Hematopoietic multipotent progenitor cell treated with erythropoietin and hydrocortisone succinate and interleukin-3 and kit ligand, for 17 days (in vitro differentiated cells): ENCODE data around the gene IQCC.
"Not testable (repeated sequence)": the region's sequence is repeated elsewhere in the genome, so short reads cannot be mapped to it uniquely, and the experiment has no call there.

ENCODE experiments used
- DNase-seq: peaks from one replicate; pipeline ENCODE4 v3.0.0-alpha.2; 2015; ENCODE audit warnings: low spot score

Gene IQCC

DNA sequence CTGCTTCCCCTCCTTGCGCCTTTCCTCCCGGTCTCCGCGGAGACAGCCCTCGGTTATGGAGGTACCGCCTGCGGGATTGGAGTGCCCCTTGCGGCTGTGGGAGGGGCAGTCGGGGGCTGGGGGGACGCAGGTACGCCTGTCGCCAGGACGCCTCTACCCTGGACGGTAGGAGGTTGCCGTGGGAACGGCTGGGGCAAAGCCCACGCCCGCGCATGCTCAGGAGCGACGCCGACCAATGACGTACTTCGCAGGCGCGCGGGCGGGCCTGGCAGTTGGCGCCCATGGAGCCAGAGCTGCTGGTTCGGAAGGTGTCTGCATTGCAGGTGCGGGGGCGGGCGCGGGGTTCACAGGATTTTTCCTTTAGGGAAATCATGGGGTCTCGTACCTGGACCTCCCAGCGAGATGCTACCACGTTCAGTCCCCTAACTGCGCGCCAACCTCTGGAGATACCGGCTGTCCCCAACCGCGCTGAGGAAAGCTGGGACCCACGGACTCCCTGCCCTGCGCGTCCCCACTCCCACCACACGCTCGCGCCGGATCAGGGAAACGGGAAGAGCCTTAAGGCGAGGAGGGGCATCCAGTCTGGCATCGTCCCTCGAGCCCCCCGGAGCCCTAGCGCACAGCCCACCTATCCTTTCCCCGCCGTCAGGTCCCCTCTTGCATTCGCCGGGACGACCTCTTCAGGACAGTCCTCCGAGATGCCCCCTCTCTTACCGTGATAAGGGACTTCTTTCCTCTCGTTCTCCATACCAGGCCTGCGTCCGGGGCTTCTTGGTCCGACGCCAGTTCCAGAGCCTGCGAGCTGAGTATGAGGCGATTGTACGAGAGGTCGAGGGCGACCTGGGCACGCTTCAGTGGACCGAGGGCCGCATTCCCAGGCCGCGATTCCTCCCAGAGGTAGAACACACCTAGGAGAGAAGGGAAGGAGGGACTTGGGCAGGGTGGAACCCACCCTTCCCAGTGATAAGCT, at the start of gene IQCC:
TSS of gene IQCC (plus strand) at position 271 of the 970 bp plus-strand sequence. CDS start at position 282, 11 bp downstream.
- DNase-seq: peak; percentile 84

DNA sequence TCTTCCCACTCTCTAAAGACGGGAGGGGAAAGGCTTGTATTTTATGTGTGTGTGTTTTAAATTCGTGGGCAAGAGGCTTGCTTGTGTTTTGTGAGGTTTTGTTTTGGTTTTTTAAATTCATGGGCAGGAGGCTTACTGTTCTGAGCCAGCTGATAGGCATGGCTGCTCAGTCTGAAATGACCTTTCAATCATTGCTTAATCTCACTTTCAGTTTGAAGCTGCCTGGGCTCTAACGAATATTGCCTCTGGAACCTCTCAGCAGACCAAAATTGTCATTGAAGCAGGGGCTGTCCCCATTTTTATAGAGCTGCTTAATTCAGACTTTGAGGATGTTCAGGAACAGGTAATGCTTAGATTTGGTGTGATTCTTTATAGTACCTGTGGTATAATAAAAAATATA, 46.3 kb upstream of the IQCC start:
- DNase-seq: no peak

DNA sequence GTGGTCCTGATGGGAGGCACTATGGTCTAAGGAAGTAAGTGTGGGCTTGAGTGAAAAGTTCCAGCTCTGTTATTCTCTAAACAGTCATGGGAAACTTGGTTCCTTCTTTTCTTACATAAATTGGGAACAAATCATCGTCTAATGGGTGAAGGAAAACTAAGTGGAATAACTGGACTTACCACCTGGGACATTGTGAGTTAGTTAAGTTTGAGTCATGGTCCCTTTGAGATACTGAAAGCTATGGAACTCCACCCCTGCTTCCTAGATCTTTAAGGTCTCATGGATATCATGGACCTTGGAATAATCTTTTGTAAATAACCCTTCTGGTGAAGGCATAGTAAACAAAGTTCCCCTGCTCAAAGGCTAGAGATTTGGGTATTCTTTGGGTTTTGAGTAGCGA, 42.1 kb upstream of the IQCC start:
- no peak for DNase-seq

- not testable (repeated sequence) for DNase-seq
Measured at GRCh38 chr1:32165633-32166032, 39.8 kb upstream of the IQCC start.

- DNase-seq: no peak
Measured at GRCh38 chr1:32170991-32171390, 34.5 kb upstream of the IQCC start.

DNA sequence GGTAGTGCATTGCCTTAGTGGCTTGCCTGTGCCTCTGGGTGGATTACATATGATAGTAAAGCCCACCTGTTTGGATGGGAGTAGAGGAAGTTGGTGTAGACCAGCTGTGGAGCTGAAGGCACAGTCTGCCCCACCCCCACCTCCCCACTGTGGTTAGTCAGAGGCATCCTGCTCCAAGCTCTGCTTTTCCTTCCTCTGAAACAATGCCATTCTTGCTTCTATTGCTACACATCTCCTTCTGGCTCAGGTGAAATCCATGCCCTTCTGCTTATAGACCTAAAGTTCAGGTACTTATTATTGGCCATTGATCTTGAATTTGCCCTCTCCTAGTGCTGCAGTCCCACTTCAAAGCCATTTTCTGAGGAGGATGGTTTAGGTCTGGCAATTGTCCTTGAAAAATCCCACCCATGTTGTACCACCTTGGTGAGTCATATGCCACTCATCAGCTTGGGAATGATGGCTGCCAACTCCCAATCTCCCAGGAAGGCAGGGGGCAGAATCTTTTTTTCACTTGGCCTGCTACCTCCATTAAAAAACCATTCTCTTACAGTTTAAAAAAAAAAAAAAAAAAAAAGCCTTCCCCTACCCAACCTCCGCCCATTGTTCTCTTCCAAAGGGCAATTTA, 32.7 kb upstream of the IQCC start:
- DNase-seq: no peak

GRCh38 chr1:32178380-32179192, 26.9 kb upstream of the IQCC start:
- no peak for DNase-seq

GRCh38 chr1:32179193-32179442, 26.4 kb upstream of the IQCC start:
- DNase-seq: no peak

DNA sequence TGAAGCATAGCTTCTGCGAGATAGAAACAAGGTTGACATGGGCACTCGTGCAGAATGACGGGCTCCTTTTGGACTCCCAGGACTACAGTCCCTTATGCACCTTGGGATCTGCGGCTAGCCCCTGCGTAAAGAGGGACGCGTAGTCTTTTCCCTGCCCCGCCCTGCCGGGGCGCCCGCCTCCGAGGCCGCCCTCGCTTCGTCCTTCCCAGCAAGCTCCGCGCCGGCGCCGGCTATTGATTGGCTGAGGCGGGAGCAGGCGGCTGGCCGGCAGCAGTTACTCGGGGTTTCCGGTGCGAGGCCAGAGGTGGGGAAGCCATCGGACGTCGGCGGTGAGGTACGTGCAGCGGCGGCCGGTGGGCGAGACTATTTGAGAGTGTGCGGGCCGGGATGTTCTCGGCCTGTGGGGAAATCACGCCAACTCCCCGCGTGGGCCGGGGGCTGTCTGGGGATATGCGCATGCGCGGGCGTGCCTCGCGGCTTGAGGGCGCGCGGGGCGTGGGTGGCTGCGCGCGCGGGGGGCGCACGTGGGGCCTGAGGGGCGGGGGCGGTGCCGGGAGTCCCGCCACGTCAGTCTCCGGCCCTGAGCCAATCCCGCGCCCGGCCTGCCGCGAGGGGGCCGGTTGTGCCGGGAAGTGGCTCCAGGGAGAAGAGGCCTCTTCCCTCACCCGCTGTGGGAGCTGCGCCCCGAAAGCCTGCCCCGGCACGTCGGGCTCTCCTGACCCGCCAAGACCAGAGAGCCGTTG, 25.9 kb upstream of the IQCC start, which contains the start of gene TXLNA:
TSS of gene TXLNA (plus strand) at position 233 of the 743 bp plus-strand sequence. CDS start 671 bp downstream, outside the sequence.
- DNase-seq: peak; percentile 84

- peak; percentile 22 for DNase-seq
Measured at GRCh38 chr1:32180186-32181060, 25.0 kb upstream of the IQCC start.

DNA sequence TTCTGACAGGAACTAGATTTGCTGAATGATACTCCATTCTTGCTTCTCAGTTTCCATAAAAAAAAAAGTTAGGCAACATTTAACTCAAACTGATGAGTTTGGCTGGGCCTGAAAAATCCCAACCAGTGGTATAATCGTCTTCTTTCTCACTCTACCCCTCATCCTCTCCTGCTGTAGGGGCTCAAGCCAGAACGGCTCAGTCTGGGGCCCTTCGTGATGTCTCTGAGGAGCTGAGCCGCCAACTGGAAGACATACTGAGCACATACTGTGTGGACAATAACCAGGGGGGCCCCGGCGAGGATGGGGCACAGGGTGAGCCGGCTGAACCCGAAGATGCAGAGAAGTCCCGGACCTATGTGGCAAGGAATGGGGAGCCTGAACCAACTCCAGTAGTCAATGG, 24.4 kb upstream of the IQCC start:
- DNase-seq: no peak

GRCh38 chr1:32181563-32181962, 23.9 kb upstream of the IQCC start:
- no peak for DNase-seq

DNA sequence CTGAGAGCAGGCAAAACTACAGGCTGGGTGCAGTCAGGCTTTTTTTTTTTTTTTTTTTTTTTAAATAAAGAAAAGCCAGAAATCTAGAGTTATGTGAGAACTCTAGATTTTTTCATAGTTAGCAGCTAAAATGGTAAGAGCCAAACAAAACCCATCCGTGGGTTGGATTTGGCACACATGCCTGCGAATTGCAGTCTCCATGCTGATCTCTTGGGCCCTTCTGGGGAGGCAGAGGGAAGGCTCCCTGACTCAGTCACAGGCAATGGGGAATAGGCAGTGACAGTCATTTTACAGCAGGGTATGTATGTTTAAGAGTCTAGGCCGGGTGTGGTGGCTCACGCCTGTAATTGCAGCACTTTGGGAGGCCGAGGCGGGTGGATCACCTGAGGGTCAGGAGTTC, 23.4 kb upstream of the IQCC start:
- DNase-seq: no peak

GRCh38 chr1:32184650-32185049, 20.8 kb upstream of the IQCC start:
- no peak for DNase-seq

- DNase-seq: no peak
Measured at GRCh38 chr1:32186077-32186476, 19.4 kb upstream of the IQCC start.

- no peak for DNase-seq
Measured at GRCh38 chr1:32186491-32186890, 19.0 kb upstream of the IQCC start.

DNA sequence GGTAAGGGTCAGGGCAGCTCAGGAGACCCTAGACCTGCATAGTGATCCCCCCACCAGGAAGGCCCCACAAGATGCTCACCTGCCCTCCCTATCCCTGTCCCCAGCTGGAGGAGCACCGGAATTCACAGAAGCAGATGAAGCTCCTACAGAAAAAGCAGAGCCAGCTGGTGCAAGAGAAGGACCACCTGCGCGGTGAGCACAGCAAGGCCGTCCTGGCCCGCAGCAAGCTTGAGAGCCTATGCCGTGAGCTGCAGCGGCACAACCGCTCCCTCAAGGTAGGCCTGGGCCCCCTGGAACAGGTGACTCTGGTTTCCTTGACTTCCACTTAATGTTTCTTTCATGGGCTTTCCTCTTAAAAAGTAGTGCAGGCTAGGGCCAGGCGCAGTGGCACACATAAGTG, 17.6 kb upstream of the IQCC start:
- DNase-seq: no peak

DNA sequence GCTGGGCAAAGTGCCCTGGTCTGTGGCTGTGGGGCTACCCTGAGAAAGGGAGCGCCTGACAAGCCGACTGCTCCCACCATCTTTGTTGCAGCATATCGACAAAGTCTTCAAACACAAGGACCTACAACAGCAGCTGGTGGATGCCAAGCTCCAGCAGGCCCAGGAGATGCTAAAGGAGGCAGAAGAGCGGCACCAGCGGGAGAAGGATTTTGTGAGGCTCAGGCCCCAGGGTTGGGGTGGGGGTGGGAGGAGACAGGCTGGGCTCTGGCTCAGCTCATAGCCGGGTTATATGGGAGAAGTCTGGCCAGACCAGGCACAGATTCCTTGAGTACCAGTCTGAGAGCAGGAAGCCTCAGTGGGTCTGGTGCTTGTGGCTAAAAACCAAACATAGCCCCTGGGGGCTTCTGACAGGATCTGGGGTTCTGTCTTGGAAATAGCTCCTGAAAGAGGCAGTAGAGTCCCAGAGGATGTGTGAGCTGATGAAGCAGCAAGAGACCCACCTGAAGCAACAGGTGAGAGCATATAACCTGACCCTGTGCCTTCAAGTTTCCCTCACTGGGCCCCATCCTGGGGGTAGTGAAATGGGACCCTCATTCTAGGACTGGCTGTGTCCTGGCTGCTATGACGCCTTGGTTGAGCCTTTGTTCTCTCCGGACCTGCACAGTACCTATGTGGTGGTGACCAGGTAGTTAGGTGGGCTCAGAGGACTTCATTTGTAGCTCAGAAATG, 13.1 kb upstream of the IQCC start:
- DNase-seq: no peak

DNA sequence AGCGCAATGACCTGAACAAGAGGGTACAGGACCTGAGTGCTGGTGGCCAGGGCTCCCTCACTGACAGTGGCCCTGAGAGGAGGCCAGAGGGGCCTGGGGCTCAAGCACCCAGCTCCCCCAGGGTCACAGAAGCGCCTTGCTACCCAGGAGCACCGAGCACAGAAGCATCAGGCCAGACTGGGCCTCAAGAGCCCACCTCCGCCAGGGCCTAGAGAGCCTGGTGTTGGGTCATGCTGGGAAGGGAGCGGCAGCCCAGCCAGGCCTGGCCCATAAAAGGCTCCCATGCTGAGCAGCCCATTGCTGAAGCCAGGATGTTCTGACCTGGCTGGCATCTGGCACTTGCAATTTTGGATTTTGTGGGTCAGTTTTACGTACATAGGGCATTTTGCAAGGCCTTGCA, 10.5 kb upstream of the IQCC start:
- no peak for DNase-seq

DNA sequence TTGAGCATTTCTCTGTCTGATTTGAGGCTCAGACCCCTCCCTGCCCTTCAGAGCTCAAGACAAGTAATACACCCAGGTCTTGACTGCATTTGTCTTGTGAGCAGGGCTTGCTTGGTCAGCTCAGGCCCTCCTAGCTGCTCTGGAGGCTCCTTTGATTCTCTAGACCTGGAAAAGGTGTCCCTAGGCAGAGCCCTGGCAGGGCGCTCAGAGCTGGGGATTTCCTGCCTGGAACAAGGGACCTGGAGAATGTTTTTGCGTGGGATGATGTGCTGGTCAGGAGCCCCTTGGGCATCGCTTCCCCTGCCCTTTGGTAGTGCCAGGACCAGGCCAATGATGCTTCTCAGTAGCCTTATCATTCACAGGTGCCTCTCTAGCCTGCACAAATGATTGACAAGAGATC, 9.9 kb upstream of the IQCC start:
- no peak for DNase-seq
